ENCODE measurements around the gene RSPO4. TPM values are rescaled to one million over a fixed set of nuclear protein-coding genes. Genes with fewer than 3 reads are reported as not detected.

RSPO4 gene
- total RNA-seq, 2 experiments from 2014 or later, result 0.10 TPM; not detected in 1

DNA sequence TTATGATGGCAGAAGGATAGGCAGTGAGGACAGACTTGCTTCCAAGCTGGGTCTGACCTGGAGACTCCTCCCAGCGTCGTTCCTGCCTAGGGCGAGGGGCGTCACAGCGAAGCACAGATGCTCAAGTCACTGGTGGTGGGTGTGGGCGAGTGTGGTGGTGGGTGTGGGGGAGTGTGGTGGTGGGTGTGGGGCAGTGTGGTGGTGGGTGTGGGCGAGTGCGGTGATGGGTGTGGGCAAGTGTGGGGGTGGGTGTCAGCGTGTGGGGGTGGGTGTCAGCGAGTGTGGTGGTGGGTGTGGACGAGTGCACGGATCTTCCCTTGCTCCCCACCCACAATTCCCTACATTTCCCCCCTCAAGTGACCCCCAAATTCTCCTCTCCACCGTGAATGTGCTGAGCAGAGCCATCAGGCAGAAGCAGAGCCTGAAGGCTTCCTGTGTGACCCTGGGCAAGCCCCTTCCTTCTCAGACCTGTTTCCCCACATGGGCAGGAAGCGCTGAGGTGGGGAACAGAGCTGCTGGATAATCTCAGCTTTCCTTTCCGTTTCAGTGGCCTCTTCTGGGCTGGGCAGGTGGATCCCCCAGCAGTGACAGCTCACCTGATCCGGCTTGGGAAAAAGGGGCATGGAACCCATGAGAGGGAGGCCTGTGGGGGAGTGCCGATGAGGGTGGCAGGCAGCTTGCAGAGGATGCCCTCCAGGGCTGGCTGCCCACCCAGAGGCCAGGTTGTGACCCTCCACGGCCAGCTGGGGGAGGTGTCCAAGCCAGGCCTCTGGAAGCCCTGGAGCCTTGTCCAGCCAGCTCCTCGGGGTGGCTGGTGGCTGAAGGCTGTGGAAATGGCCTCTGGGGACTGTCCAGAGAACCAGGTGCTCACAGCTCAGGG, 42.9 kb downstream of the RSPO4 start:
- Mint-ChIP-seq H3K36me3 (ENCODE audit: low read depth) (no peaks in the 10 kb centered on the region), H3K9me3 (no peaks in the 10 kb centered on the region), H3K27ac (no peak overlapping the region), H3K4me1 (peaks cover 2% of the 10 kb centered on the region), H3K27me3 (peaks cover 14% of the 10 kb centered on the region), H3K4me3 (no peak overlapping the region)
- POLR2A ChIA-PET, result no interaction called here
- CTCF ChIA-PET, result interaction anchor here (5.3 kb wide), 1 partner anchor 143 kb away, joined by 49 read pairs; no protein-coding TSS in a partner anchor
- no peak for DNase-seq

GRCh38 chr20:957544-957943, 44.6 kb downstream of the RSPO4 start:
- Mint-ChIP-seq H3K27me3 (peaks cover 14% of the 10 kb centered on the region), H3K4me3 (no peak overlapping the region), H3K9me3 (no peaks in the 10 kb centered on the region), H3K36me3 (ENCODE audit: low read depth) (no peaks in the 10 kb centered on the region), H3K27ac (no peak overlapping the region), H3K4me1 (peaks cover 2% of the 10 kb centered on the region)
- no peak for DNase-seq
- ChIA-PET CTCF (interaction anchor here (0.8 to 5.3 kb wide), 5 partner anchors 18 to 254 kb away, joined by 3 to 49 read pairs (median 4); no protein-coding TSS in a partner anchor), POLR2A (no interaction called here)

- Mint-ChIP-seq H3K27me3 (peaks cover 14% of the 10 kb centered on the region), H3K36me3 (ENCODE audit: low read depth) (no peaks in the 10 kb centered on the region), H3K27ac (no peak overlapping the region), H3K9me3 (no peaks in the 10 kb centered on the region), H3K4me1 (peaks cover 2% of the 10 kb centered on the region), H3K4me3 (no peak overlapping the region)
- CTCF ChIA-PET, result interaction anchor here (0.6 to 5.3 kb wide), 14 partner anchors 10 to 255 kb away, joined by 3 to 49 read pairs (median 4); partner anchors contain the start of gene FAM110A
- POLR2A ChIA-PET, result no interaction called here
- peak; percentile 76 for DNase-seq
Observed at GRCh38 chr20:956330-956951, 45.7 kb downstream of the RSPO4 start.

DNA sequence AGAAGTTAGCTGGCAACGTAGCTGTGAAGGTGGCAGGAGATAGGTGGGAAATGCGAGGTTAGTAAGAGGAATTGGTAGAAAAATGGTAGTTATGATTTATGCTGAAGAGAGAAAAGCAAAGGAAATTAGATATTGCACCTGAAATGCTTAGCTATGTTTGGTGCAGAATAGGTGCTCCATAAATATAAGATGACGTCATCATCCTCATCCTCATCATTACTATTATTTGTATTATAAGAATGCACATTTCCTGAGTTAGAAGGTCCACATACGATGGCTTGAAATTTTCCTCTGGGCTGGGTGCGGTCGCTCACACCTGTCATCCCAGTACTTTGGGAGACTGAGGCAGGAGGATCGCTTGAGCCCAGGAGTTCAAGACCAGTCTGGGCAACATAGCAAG, 46.5 kb downstream of the RSPO4 start:
- peaks cover 14% of the 10 kb centered on the region for H3K27me3 Mint-ChIP-seq
- H3K36me3 Mint-ChIP-seq (ENCODE audit: low read depth), result no peaks in the 10 kb centered on the region
- DNase-seq, result no peak
- H3K9me3 Mint-ChIP-seq, result no peaks in the 10 kb centered on the region
- H3K27ac Mint-ChIP-seq, result no peak overlapping the region
- ChIA-PET CTCF (interaction anchor here (0.9 to 5.3 kb wide), 9 partner anchors 9 to 139 kb away, joined by 3 to 49 read pairs (median 4); partner anchors contain the start of gene FAM110A), POLR2A (no interaction called here)
- H3K4me1 Mint-ChIP-seq, result peaks cover 2% of the 10 kb centered on the region
- H3K4me3 Mint-ChIP-seq, result no peak overlapping the region

DNA sequence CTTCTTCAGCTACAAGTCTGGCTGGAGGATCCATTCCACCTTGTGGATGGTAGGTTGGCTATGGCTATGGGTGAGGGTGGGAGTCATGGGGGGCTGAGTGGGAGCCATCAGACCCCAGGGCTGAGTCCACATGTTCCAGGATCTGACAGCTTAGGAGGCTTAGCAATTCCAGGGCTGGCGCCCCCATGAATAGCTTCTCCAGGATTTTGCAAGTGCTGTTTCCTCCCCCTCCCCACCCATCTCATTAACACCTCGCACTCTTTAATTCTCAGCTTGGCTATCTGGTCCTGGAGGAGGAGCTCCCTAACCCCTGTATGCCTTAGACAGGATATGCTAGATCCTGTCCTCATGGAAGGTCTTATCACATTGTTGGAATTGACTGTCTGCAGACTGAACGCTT, 47.0 kb downstream of the RSPO4 start:
- ChIA-PET CTCF (interaction anchor here (1.1 to 5.3 kb wide), 6 partner anchors 8 to 139 kb away, joined by 3 to 49 read pairs (median 6); partner anchors contain the start of gene FAM110A), POLR2A (no interaction called here)
- no peak for DNase-seq
- Mint-ChIP-seq H3K4me3 (no peak overlapping the region), H3K27me3 (peaks cover 14% of the 10 kb centered on the region), H3K36me3 (ENCODE audit: low read depth) (no peaks in the 10 kb centered on the region), H3K27ac (no peak overlapping the region), H3K9me3 (no peaks in the 10 kb centered on the region), H3K4me1 (peaks cover 2% of the 10 kb centered on the region)

- no peaks in the 10 kb centered on the region for H3K36me3 Mint-ChIP-seq (ENCODE audit: low read depth)
- DNase-seq, result no peak
- no peak overlapping the region for H3K4me3 Mint-ChIP-seq
- CTCF ChIA-PET, result interaction anchor here (0.6 kb wide), 1 partner anchor 78 kb away, joined by 4 read pairs; no protein-coding TSS in a partner anchor
- POLR2A ChIA-PET, result no interaction called here
- H3K27ac Mint-ChIP-seq, result no peak overlapping the region
- no peaks in the 10 kb centered on the region for H3K9me3 Mint-ChIP-seq
- H3K27me3 Mint-ChIP-seq, result peaks cover 21% of the 10 kb centered on the region
- H3K4me1 Mint-ChIP-seq, result no peaks in the 10 kb centered on the region
Observed at GRCh38 chr20:953742-954141, 48.4 kb downstream of the RSPO4 start.

- CTCF ChIA-PET, result interaction anchor here (0.5 kb wide), 1 partner anchor 442 kb away, joined by 4 read pairs; no protein-coding TSS in a partner anchor
- no peaks in the 10 kb centered on the region for H3K9me3 Mint-ChIP-seq
- no peak overlapping the region for H3K27ac Mint-ChIP-seq
- H3K4me3 Mint-ChIP-seq, result no peak overlapping the region
- H3K27me3 Mint-ChIP-seq, result peaks cover 32% of the 10 kb centered on the region
- no peak for DNase-seq
- POLR2A ChIA-PET, result no interaction called here
- H3K36me3 Mint-ChIP-seq (ENCODE audit: low read depth), result no peaks in the 10 kb centered on the region
- no peaks in the 10 kb centered on the region for H3K4me1 Mint-ChIP-seq
Observed at GRCh38 chr20:952196-952795, 49.8 kb downstream of the RSPO4 start.

GRCh38 chr20:951384-952169, 50.5 kb downstream of the RSPO4 start:
- Mint-ChIP-seq H3K27ac (no peak overlapping the region), H3K4me3 (no peak overlapping the region), H3K36me3 (ENCODE audit: low read depth) (no peaks in the 10 kb centered on the region), H3K4me1 (no peaks in the 10 kb centered on the region), H3K9me3 (no peaks in the 10 kb centered on the region), H3K27me3 (peaks cover 32% of the 10 kb centered on the region)
- no peak for DNase-seq
- ChIA-PET POLR2A (no interaction called here), CTCF (interaction anchor here (0.5 kb wide), 1 partner anchor 441 kb away, joined by 4 read pairs; no protein-coding TSS in a partner anchor)

DNA sequence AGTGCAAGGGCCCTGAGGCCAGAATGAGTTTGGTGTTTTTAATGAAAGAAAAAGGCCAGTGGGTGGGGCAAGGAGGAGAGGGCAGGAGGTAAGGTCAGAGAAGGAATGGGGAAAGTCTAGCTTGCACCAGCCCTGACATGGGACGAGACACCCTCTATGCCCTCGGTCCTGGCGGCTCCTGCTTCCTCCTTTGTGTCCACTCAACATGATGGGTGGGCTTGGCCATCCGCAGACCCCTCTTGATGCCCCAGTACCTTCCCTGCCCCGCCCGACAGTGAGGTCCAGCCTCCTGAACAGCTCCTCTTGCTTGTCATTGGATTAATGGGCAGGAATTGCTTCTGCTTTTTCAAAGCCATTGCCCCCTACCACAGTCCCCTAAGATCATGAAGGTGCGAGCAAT, 52.4 kb downstream of the RSPO4 start:
- CTCF ChIA-PET, result no interaction called here
- H3K4me1 Mint-ChIP-seq, result no peaks in the 10 kb centered on the region
- H3K36me3 Mint-ChIP-seq (ENCODE audit: low read depth), result no peaks in the 10 kb centered on the region
- no peak overlapping the region for H3K4me3 Mint-ChIP-seq
- DNase-seq, result no peak
- no peak overlapping the region for H3K27ac Mint-ChIP-seq
- peaks cover 22% of the 10 kb centered on the region for H3K27me3 Mint-ChIP-seq
- POLR2A ChIA-PET, result no interaction called here
- H3K9me3 Mint-ChIP-seq, result no peaks in the 10 kb centered on the region

- peaks cover 23% of the 10 kb centered on the region for H3K27me3 Mint-ChIP-seq
- ChIA-PET POLR2A (no interaction called here), CTCF (interaction anchor here (1.6 kb wide), 1 partner anchor 9 kb away, joined by 4 read pairs; no protein-coding TSS in a partner anchor)
- no peaks in the 10 kb centered on the region for H3K4me1 Mint-ChIP-seq
- H3K9me3 Mint-ChIP-seq, result no peaks in the 10 kb centered on the region
- no peak overlapping the region for H3K4me3 Mint-ChIP-seq
- no peak overlapping the region for H3K27ac Mint-ChIP-seq
- DNase-seq, result no peak
- no peaks in the 10 kb centered on the region for H3K36me3 Mint-ChIP-seq (ENCODE audit: low read depth)
Observed at GRCh38 chr20:946826-947225, 55.3 kb downstream of the RSPO4 start.

- Mint-ChIP-seq H3K27ac (no peak overlapping the region), H3K36me3 (ENCODE audit: low read depth) (no peaks in the 10 kb centered on the region), H3K4me3 (no peak overlapping the region), H3K4me1 (no peaks in the 10 kb centered on the region), H3K27me3 (peaks cover 23% of the 10 kb centered on the region), H3K9me3 (no peaks in the 10 kb centered on the region)
- POLR2A ChIA-PET, result no interaction called here
- CTCF ChIA-PET, result interaction anchor here (0.6 to 1.6 kb wide), 2 partner anchors 10 to 141 kb away, joined by 3 to 4 read pairs; no protein-coding TSS in a partner anchor
- no peak for DNase-seq
Observed at GRCh38 chr20:945841-946240, 56.3 kb downstream of the RSPO4 start.

DNA sequence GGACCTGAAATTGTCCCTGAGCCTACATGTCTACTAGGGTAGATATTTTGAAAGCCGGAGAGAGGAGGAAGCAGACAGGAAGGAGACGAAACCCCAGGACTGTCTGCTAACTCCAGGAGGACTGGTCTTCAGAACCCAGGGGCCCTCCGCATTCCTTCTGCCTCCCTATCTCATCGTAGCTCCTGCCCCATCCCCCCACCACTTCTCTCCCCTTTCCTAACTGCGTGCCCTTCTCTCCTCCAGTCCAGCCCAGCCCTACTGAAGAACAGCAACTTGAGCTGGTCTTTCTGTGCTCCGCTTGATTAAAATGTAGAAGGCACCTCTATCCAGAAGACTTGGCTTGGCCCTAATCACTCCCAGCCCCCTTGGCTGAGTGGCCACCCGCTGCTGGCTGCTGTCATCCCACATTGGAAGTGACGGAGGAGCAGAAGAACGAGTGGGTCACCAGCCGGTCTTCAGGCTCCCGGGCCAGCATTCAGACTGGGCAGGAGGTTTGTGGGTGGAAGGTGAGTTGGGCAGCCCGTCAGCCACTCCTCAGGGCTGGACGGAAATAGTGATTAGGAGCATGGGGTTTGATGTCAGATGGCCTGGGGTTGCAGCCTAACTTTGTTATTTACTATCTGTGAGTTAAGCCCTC, 57.2 kb downstream of the RSPO4 start:
- no peaks in the 10 kb centered on the region for H3K9me3 Mint-ChIP-seq
- peaks cover 23% of the 10 kb centered on the region for H3K27me3 Mint-ChIP-seq
- no peak overlapping the region for H3K27ac Mint-ChIP-seq
- no peaks in the 10 kb centered on the region for H3K4me1 Mint-ChIP-seq
- no peaks in the 10 kb centered on the region for H3K36me3 Mint-ChIP-seq (ENCODE audit: low read depth)
- DNase-seq, result no peak
- ChIA-PET CTCF (no interaction called here), POLR2A (no interaction called here)
- H3K4me3 Mint-ChIP-seq, result no peak overlapping the region
